G401.6 (cell line): ENCODE data around the gene DCPS.
"Not testable (repeated sequence)": the region's sequence is repeated elsewhere in the genome, so short reads cannot be mapped to it uniquely, and the experiment has no call there.

Experiments used
- FAIRE-seq: peaks from 2 replicates; lab custom pipeline; 2012; peaks lifted over from hg19 to GRCh38; lab: Jason Lieb, UNC

Gene DCPS

GRCh38 chr11:126290887-126291286 lies 13.0 kb upstream of the DCPS start:
- no peak for FAIRE-seq

GRCh38 chr11:126293726-126294125 lies 10.1 kb upstream of the DCPS start:
- FAIRE-seq = no peak

GRCh38 chr11:126297004-126297403 lies 6.9 kb upstream of the DCPS start:
- FAIRE-seq = no peak

- FAIRE-seq = no peak
Measured at GRCh38 chr11:126304457-126305075, 706 bp downstream of the DCPS start.

GRCh38 chr11:126305699-126306098 lies 1.8 kb downstream of the DCPS start:
- FAIRE-seq = no peak

- FAIRE-seq = no peak
Measured at GRCh38 chr11:126307706-126308105, 3.8 kb downstream of the DCPS start.

- no peak for FAIRE-seq
Measured at GRCh38 chr11:126308271-126308671, 4.4 kb downstream of the DCPS start.

- FAIRE-seq = not testable (repeated sequence)
Measured at GRCh38 chr11:126308771-126309170, 4.9 kb downstream of the DCPS start.

- no peak for FAIRE-seq
Measured at GRCh38 chr11:126310200-126310991, 6.5 kb downstream of the DCPS start.

GRCh38 chr11:126310992-126311310 lies 7.1 kb downstream of the DCPS start:
- FAIRE-seq = no peak

- FAIRE-seq = no peak
Measured at GRCh38 chr11:126311401-126312291, 7.8 kb downstream of the DCPS start.

- no peak for FAIRE-seq
Measured at GRCh38 chr11:126312961-126313360, 9.1 kb downstream of the DCPS start.

GRCh38 chr11:126313826-126314225 lies 10.0 kb downstream of the DCPS start:
- FAIRE-seq = no peak

- no peak for FAIRE-seq
Measured at GRCh38 chr11:126317432-126317755, 13.5 kb downstream of the DCPS start.

- no peak for FAIRE-seq
Measured at GRCh38 chr11:126317756-126318573, 14.1 kb downstream of the DCPS start.

GRCh38 chr11:126318574-126319373 lies 14.9 kb downstream of the DCPS start:
- no peak for FAIRE-seq

GRCh38 chr11:126319374-126319740 lies 15.5 kb downstream of the DCPS start:
- no peak for FAIRE-seq

- FAIRE-seq = no peak
Measured at GRCh38 chr11:126322996-126323395, 19.1 kb downstream of the DCPS start.

- FAIRE-seq = no peak
Measured at GRCh38 chr11:126327281-126328000, 23.6 kb downstream of the DCPS start.

GRCh38 chr11:126328001-126328390 lies 24.1 kb downstream of the DCPS start:
- FAIRE-seq = no peak

GRCh38 chr11:126328444-126328843 lies 24.6 kb downstream of the DCPS start:
- FAIRE-seq = no peak
